GM12892 (cell line): Measurements from ENCODE around the gene ME3.
A peak's percentile ranks its signal among the peaks of the same experiment; 100 is the strongest.

Experiments
- DNase-seq: peaks from one replicate; pipeline ENCODE4 v3.0.0; 2011; ENCODE audit not compliant: insufficient read length
- FAIRE-seq: peaks from 2 replicates; lab custom pipeline; 2011; peaks lifted over from hg19 to GRCh38; lab: Jason Lieb, UNC
- POLR2A ChIP-seq: IDR thresholded peaks from 2 replicates; pipeline ENCODE4 v1.6.1; 2011; ENCODE audit warnings: low read depth, low read length, control low read depth
- POLR2AphosphoS5 ChIP-seq: IDR thresholded peaks from 2 replicates; pipeline ENCODE4 v1.6.1; 2011; ENCODE audit warnings: low read depth, low read length, control low read depth
- TAF1 ChIP-seq: IDR thresholded peaks from 2 replicates; pipeline ENCODE4 v1.6.1; 2011; ENCODE audit warnings: low read depth, mild to moderate bottlenecking, control low read depth, low read length, borderline replicate concordance

Gene ME3

GRCh38 chr11:86458294-86459001 is 214.0 kb downstream of the ME3 start:
- TF ChIP-seq TAF1 (no peak), POLR2A (no peak), POLR2AphosphoS5 (no peak)
- DNase-seq (no peak), FAIRE-seq (no peak)

GRCh38 chr11:86456075-86456939 is 216.1 kb downstream of the ME3 start:
- FAIRE-seq: peak; percentile 95
- TF ChIP-seq POLR2AphosphoS5 (no peak), POLR2A (no peak), TAF1 (no peak)
- DNase-seq: peak; percentile 43

GRCh38 chr11:86453290-86454030 is 219.0 kb downstream of the ME3 start:
- DNase-seq: no peak
- no peak for TF ChIP-seq POLR2AphosphoS5
- TF ChIP-seq POLR2A: no peak
- no peak for TF ChIP-seq TAF1
- FAIRE-seq: no peak

- DNase-seq (no peak), FAIRE-seq (no peak)
- TF ChIP-seq POLR2AphosphoS5: no peak
- no peak for TF ChIP-seq TAF1
- no peak for TF ChIP-seq POLR2A
Observed at GRCh38 chr11:86449993-86450629, 222.3 kb downstream of the ME3 start.

- DNase-seq (no peak), FAIRE-seq (no peak)
Observed at GRCh38 chr11:86447763-86448480, 224.5 kb downstream of the ME3 start.

GRCh38 chr11:86446924-86447285 is 225.5 kb downstream of the ME3 start:
- TF ChIP-seq TAF1 (no peak), POLR2AphosphoS5 (no peak), POLR2A (no peak)
- FAIRE-seq (no peak), DNase-seq (no peak)

More at GRCh38 chr11:86447763-86448480, 224.5 kb downstream of the ME3 start:
- TF ChIP-seq TAF1 (no peak), POLR2AphosphoS5 (no peak), POLR2A (no peak)

- TF ChIP-seq POLR2A: no peak
- no peak for TF ChIP-seq TAF1
- TF ChIP-seq POLR2AphosphoS5: no peak
- DNase-seq: no peak
- peak; percentile 57 for FAIRE-seq
Observed at GRCh38 chr11:86446163-86446923, 226.1 kb downstream of the ME3 start.

- DNase-seq (no peak), FAIRE-seq (no peak)
- TF ChIP-seq POLR2A (no peak), POLR2AphosphoS5 (no peak), TAF1 (no peak)
Observed at GRCh38 chr11:86444981-86445380, 227.4 kb downstream of the ME3 start.

GRCh38 chr11:86443415-86443814 is 229.0 kb downstream of the ME3 start:
- TF ChIP-seq POLR2AphosphoS5 (no peak), TAF1 (no peak), POLR2A (no peak)
- DNase-seq: no peak
- FAIRE-seq: peak; percentile 58

- DNase-seq: no peak
- FAIRE-seq: peak; percentile 46
- TF ChIP-seq TAF1: no peak
Observed at GRCh38 chr11:86442827-86443226, 229.6 kb downstream of the ME3 start.

- no peak for TF ChIP-seq POLR2A
- no peak for TF ChIP-seq POLR2AphosphoS5
- no peak for TF ChIP-seq TAF1
- FAIRE-seq: peak; percentile 38
- DNase-seq: no peak
Observed at GRCh38 chr11:86442420-86442819, 230.0 kb downstream of the ME3 start.
